GM18508 (cell line): ENCODE results near the gene MITF.

ENCODE experiments used
- ATAC-seq: cut with Tn5 transposase; IDR thresholded peaks from one replicate; pipeline ENCODE4 v1.9.1; 2021; ENCODE audit warnings: moderate number of reproducible peaks; ENCODE audit not compliant: insufficient read depth, unreplicated experiment

Gene MITF

GRCh38 chr3:69827127-69827526 lies 87.9 kb downstream of the MITF start:
- no peak for ATAC-seq

- ATAC-seq: no peak
These were observed 89.6 kb downstream of the MITF start for GRCh38 chr3:69828817-69829216.

GRCh38 chr3:69830147-69830546 lies 90.9 kb downstream of the MITF start:
- no peak for ATAC-seq

- no peak for ATAC-seq
These were observed 92.5 kb downstream of the MITF start for GRCh38 chr3:69831737-69832136.

- no peak for ATAC-seq
These were observed 94.3 kb downstream of the MITF start for GRCh38 chr3:69833591-69833990.

GRCh38 chr3:69838217-69838616 lies 99.0 kb downstream of the MITF start:
- no peak for ATAC-seq

GRCh38 chr3:69838696-69839515 lies 99.6 kb downstream of the MITF start:
- ATAC-seq: no peak

GRCh38 chr3:69842351-69842750 lies 103.1 kb downstream of the MITF start:
- no peak for ATAC-seq

GRCh38 chr3:69842789-69843188 lies 103.5 kb downstream of the MITF start:
- no peak for ATAC-seq

- no peak for ATAC-seq
These were observed 105.4 kb downstream of the MITF start for GRCh38 chr3:69844706-69845105.

GRCh38 chr3:69847303-69847702 lies 108.0 kb downstream of the MITF start:
- no peak for ATAC-seq

GRCh38 chr3:69848113-69848512 lies 108.8 kb downstream of the MITF start:
- ATAC-seq: no peak

GRCh38 chr3:69850849-69851248 lies 111.6 kb downstream of the MITF start:
- ATAC-seq: no peak

GRCh38 chr3:69853027-69853426 lies 113.8 kb downstream of the MITF start:
- ATAC-seq: no peak

GRCh38 chr3:69855436-69856162 lies 116.3 kb downstream of the MITF start:
- no peak for ATAC-seq

GRCh38 chr3:69856965-69857705 lies 117.9 kb downstream of the MITF start:
- no peak for ATAC-seq

- no peak for ATAC-seq
These were observed 122.3 kb downstream of the MITF start for GRCh38 chr3:69861556-69861955.

- no peak for ATAC-seq
These were observed 124.9 kb downstream of the MITF start for GRCh38 chr3:69864141-69864540.

GRCh38 chr3:69864766-69865165 lies 125.5 kb downstream of the MITF start:
- ATAC-seq: no peak

- ATAC-seq: no peak
These were observed 126.8 kb downstream of the MITF start for GRCh38 chr3:69865925-69866679.
